ENCODE data around the gene ADAM15.

- TF ChIP-seq CTCF (IDR thresholded peaks at IDR 0.05) (no peak), USF2 (IDR thresholded peaks at IDR 0.05) (no peak), MYC (IDR thresholded peaks at IDR 0.05; ENCODE audit: borderline replicate concordance, low read length) (no peak), CEBPB (IDR thresholded peaks at IDR 0.05) (no peak), ZFP36 (IDR thresholded peaks at IDR 0.05; ENCODE audit: borderline replicate concordance, partially characterized antibody) (no peak), POLR2A (IDR thresholded peaks at IDR 0.05; ENCODE audit: low read length) (no peak), RFX5 (IDR thresholded peaks at IDR 0.05) (no peak), RAD21 (conservative IDR thresholded peaks at IDR 0.05 in 1 of 2, IDR thresholded peaks at IDR 0.05 in 1 of 2) (no peak), GATA3 (IDR thresholded peaks at IDR 0.05; ENCODE audit: borderline replicate concordance) (no peak), TP53 (CRISPR knock-in tag; IDR thresholded peaks at IDR 0.05) (no peak)
Observed at GRCh38 chr1:155068599-155068998, 17.5 kb downstream of the ADAM15 start.

Measured in A549 (cell line).